OCI-LY7 (cell line): ENCODE data around the gene PRSS8. TPM values are rescaled to one million over a fixed set of nuclear protein-coding genes. Genes with fewer than 3 reads are reported as not detected.

Experiments used
- BruUV-seq: library from RNA; stranded (reverse); fragments of 400-500 nt; replicated peaks from 2 replicates; lab custom pipeline; 2021; lab: Mats Ljungman, UMichigan
- CTCF ChIA-PET: fragments of 300-600 bp; sonication (Branson Sonifier 250); formaldehyde crosslinking; loops from one replicate; lab custom pipeline; 2022; ENCODE audit warnings: antibody characterized with exemption; ENCODE audit not compliant: unreplicated experiment; lab: Charles Lee
- POLR2A ChIA-PET: fragments of 300-600 bp; sonication (Branson Sonifier 250); formaldehyde crosslinking; loops from one replicate; lab custom pipeline; 2022; ENCODE audit warnings: antibody characterized with exemption; lab: Charles Lee
- DNase-seq: peaks from one replicate; pipeline ENCODE4 v3.0.0-alpha.2; 2015; ENCODE audit warnings: low spot score
- H2AFZ ChIP-seq: fragments of 200-600 bp; sonication (generic), shearing (Covaris generic); 2 replicates; pipeline ENCODE4 v1.6.1; 2014; ENCODE audit warnings: mild to moderate bottlenecking, antibody characterized with exemption, low read length, moderate library complexity
- H3K27ac ChIP-seq: fragments of 200-600 bp; sonication (generic); 2 replicates; pipeline ENCODE4 v1.5.1; 2014; ENCODE audit warnings: mixed run types, low read depth, mild to moderate bottlenecking, moderate library complexity, low read length, inconsistent platforms; ENCODE audit not compliant: poor library complexity, severe bottlenecking
- H3K36me3 ChIP-seq: fragments of 200-600 bp; sonication (generic); 2 replicates; pipeline ENCODE4 v1.6.1; 2014; ENCODE audit warnings: mild to moderate bottlenecking, antibody characterized with exemption, low read length, moderate library complexity, mixed read lengths; ENCODE audit not compliant: insufficient read depth
- H3K4me1 ChIP-seq: fragments of 200-600 bp; sonication (generic); 2 replicates; pipeline ENCODE4 v1.5.1; 2014; ENCODE audit warnings: mild to moderate bottlenecking, low read length; ENCODE audit not compliant: insufficient read depth, poor library complexity, severe bottlenecking
- H3K4me2 ChIP-seq: fragments of 200-600 bp; sonication (generic); 2 replicates; pipeline ENCODE4 v1.6.1; 2014; ENCODE audit warnings: mild to moderate bottlenecking, low read length
- H3K4me3 ChIP-seq: fragments of 200-600 bp; sonication (generic); 2 replicates; pipeline ENCODE4 v1.5.1; 2014; ENCODE audit warnings: mild to moderate bottlenecking, low read depth, low read length; ENCODE audit not compliant: poor library complexity, severe bottlenecking
- H3K79me2 ChIP-seq: fragments of 200-600 bp; sonication (generic); 2 replicates; pipeline ENCODE4 v1.6.1; 2016; ENCODE audit warnings: low read depth, mild to moderate bottlenecking, low read length, moderate library complexity, mixed read lengths; ENCODE audit not compliant: insufficient read depth
- H3K9me2 ChIP-seq: fragments of 200-600 bp; sonication (generic); 2 replicates; pipeline ENCODE4 v1.6.1; 2016; ENCODE audit warnings: mild to moderate bottlenecking, low read length, mixed read lengths; ENCODE audit not compliant: insufficient read depth
- H3K9me3 ChIP-seq: fragments of 200-600 bp; sonication (generic); 2 replicates; pipeline ENCODE4 v1.6.1; 2014; ENCODE audit warnings: mild to moderate bottlenecking, mixed run types, low read length, mixed read lengths
- H4K20me1 ChIP-seq: fragments of 200-600 bp; sonication (generic); 2 replicates; pipeline ENCODE4 v1.6.1; 2014; ENCODE audit warnings: mild to moderate bottlenecking, antibody characterized with exemption, low read length, moderate library complexity, mixed read lengths; ENCODE audit not compliant: insufficient read depth
- EZH2phosphoT487 ChIP-seq: fragments of 200-600 bp; sonication (generic); IDR thresholded peaks from 2 replicates; pipeline ENCODE4 v1.6.1; 2018; ENCODE audit warnings: low read depth, borderline replicate concordance, mild to moderate bottlenecking, mixed run types, antibody characterized with exemption, low read length, moderate library complexity, mixed read lengths
- intact Hi-C: fragments of 100-400 bp; cut with micrococcal nuclease; formaldehyde crosslinking; loops from one replicate; pipeline ENCODE4 v1.10.0; 2022; ENCODE audit not compliant: unreplicated experiment
- total RNA-seq, 2 experiments: library from RNA; depleted of rRNA in 1 of 2; stranded (reverse); fragments of >200 nt in 1 of 2; shearing (Covaris generic) in 1 of 2; gene quantifications; 2 replicates each; pipeline ENCODE4 v1.2.3, GENCODE V29; 2014 to 2022
- TF ChIP-seq, protein P1 (sequence below): fragments of 200-600 bp; sonication (generic); conservative IDR thresholded peaks from 2 replicates; pipeline ENCODE4 v1.5.1; 2014; ENCODE audit warnings: mild to moderate bottlenecking, antibody characterized with exemption, low read length, moderate library complexity, mixed read lengths

Gene PRSS8
- total RNA-seq, 2 experiments from 2014 or later, result not detected

DNA sequence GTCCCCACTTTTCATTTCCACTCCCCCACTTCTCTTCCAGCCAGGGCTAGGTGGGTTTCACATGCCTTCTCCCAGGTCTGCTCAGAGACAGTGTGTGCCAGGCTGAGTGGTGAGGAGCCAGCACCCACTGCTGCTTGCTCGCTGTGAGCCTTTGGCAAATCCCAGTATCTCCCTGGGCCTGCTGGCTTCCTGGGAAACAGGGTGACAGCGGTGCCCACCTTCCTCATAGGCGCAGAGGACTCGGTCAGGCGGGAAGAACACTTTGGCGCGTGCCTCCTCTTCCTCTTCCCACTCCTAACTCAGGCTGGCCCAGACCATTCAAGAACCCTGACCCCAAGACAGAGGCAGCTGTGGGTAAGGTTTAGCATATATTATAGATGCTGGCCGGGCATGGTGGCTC is 46.3 kb downstream of the PRSS8 start:
- H3K9me3 ChIP-seq, result no peaks in the 10 kb centered on the region
- no peaks in the 10 kb centered on the region for H3K9me2 ChIP-seq
- H3K4me3 ChIP-seq, result no peak overlapping the region
- ChIA-PET CTCF (interaction anchor here (0.6 kb wide), 1 partner anchor 136 kb away, joined by 3 read pairs; no protein-coding TSS in a partner anchor), POLR2A (no interaction called here)
- H3K4me1 ChIP-seq, result peaks cover 9% of the 10 kb centered on the region
- H2AFZ ChIP-seq, result no peak overlapping the region
- no peak for TF ChIP-seq EZH2phosphoT487
- TF ChIP-seq, protein P1, sequence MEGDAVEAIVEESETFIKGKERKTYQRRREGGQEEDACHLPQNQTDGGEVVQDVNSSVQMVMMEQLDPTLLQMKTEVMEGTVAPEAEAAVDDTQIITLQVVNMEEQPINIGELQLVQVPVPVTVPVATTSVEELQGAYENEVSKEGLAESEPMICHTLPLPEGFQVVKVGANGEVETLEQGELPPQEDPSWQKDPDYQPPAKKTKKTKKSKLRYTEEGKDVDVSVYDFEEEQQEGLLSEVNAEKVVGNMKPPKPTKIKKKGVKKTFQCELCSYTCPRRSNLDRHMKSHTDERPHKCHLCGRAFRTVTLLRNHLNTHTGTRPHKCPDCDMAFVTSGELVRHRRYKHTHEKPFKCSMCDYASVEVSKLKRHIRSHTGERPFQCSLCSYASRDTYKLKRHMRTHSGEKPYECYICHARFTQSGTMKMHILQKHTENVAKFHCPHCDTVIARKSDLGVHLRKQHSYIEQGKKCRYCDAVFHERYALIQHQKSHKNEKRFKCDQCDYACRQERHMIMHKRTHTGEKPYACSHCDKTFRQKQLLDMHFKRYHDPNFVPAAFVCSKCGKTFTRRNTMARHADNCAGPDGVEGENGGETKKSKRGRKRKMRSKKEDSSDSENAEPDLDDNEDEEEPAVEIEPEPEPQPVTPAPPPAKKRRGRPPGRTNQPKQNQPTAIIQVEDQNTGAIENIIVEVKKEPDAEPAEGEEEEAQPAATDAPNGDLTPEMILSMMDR, result no peak
- H4K20me1 ChIP-seq, result peaks cover 5% of the 10 kb centered on the region; the same call in 1 of the 2 replicates
- intact Hi-C loops, result no loop called here
- H3K36me3 ChIP-seq, result peaks cover 52% of the 10 kb centered on the region
- no TSS peak for BruUV-seq
- H3K79me2 ChIP-seq, result peaks cover 22% of the 10 kb centered on the region
- H3K27ac ChIP-seq, result no peak overlapping the region
- no peak for DNase-seq
- no peak overlapping the region for H3K4me2 ChIP-seq

DNA sequence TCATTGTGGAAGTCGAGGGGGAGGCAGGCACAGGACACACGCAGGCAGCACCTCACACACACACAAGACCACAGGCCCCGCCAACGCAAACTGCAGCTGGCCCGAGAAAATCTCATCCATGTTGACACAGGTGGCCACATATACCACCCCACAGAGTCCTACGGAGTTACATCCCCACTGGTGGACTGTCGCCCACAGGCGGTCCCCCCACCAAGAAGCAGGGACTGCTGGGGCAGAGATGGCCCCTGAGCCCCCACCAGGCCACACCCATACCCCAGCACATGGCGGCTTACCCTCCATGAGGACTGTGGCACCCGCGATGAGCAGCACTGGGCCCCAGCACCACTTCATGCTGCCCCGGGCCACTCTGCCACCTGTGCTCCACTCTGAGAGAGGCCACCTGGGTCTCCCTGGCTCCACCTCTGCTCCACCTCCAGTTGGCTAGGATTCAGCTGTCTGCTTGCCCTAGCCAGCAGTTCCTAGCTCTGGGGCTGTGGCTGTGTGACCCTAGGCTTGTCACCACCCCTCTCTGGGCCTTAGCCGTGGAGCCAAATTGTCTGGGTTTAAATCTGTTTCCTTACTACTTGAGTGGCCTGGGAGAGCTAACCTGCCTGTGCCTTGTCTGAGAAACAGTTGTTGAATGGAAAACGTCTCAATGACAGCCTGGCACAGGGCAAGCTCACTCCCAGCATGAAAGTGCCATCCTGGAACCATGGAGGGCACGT is 46.9 kb downstream of the PRSS8 start, which contains the start of gene PRSS53:
TSS of gene PRSS53 (minus strand) at position 485 of the 725 bp plus-strand sequence. CDS start at position 351, 134 bp downstream.
- peaks cover 52% of the 10 kb centered on the region for H3K36me3 ChIP-seq
- intact Hi-C loops, result no loop called here

More for the DNA sequence above, 46.9 kb downstream of the PRSS8 start, which contains the start of gene PRSS53:
- H3K4me1 ChIP-seq, result peaks cover 9% of the 10 kb centered on the region
- DNase-seq, result no peak
- CTCF ChIA-PET, result interaction anchor here (0.6 kb wide), 1 partner anchor 135 kb away, joined by 3 read pairs; no protein-coding TSS in a partner anchor
- no peak within 1 kb of the TSS for H2AFZ ChIP-seq
- BruUV-seq, result no TSS peak
- no peaks in the 10 kb centered on the region for H3K9me3 ChIP-seq
- H3K79me2 ChIP-seq, result peaks cover 16% of the 10 kb centered on the region
- POLR2A ChIA-PET, result no interaction called here
- no peak within 1 kb of the TSS for H3K4me3 ChIP-seq
- TF ChIP-seq, protein P1, result no peak
- TF ChIP-seq EZH2phosphoT487, result no peak
- peaks cover 5% of the 10 kb centered on the region; the same call in 1 of the 2 replicates for H4K20me1 ChIP-seq
- H3K9me2 ChIP-seq, result no peaks in the 10 kb centered on the region
- H3K27ac ChIP-seq, result no peak within 1 kb of the TSS
- no peak within 1 kb of the TSS for H3K4me2 ChIP-seq
